ENCODE data around the gene ZBTB18. TPM values are rescaled to one million over a fixed set of nuclear protein-coding genes. Genes with fewer than 3 reads are reported as not detected.
A peak's percentile ranks its signal among the peaks of the same experiment; 100 is the strongest.
"Not testable (repeated sequence)": the region's sequence is repeated elsewhere in the genome, so short reads cannot be mapped to it uniquely, and the experiment has no call there.

ZBTB18 gene
- total RNA-seq, 1 donor from 2014 or later, result 35.4 TPM

GRCh38 chr1:244035358-244035757, 15.7 kb upstream of the ZBTB18 start:
- no peak for ATAC-seq
- intact Hi-C loops (cut with micrococcal nuclease), result no loop called here
- no peak for DNase-seq

- DNase-seq, result no peak
- intact Hi-C loops (cut with micrococcal nuclease), result no loop called here
- ATAC-seq, result no peak
Observed at GRCh38 chr1:244037252-244037651, 13.8 kb upstream of the ZBTB18 start.

- DNase-seq, result no peak
- ATAC-seq, result peak; percentile 38
- intact Hi-C loops (cut with micrococcal nuclease), result no loop called here
Observed at GRCh38 chr1:244041466-244042120, 9.5 kb upstream of the ZBTB18 start.

- ATAC-seq (no peak), DNase-seq (no peak)
- intact Hi-C loops (cut with micrococcal nuclease), result no loop called here
Observed at GRCh38 chr1:244042293-244042692, 8.8 kb upstream of the ZBTB18 start.

GRCh38 chr1:244044423-244044822, 6.7 kb upstream of the ZBTB18 start:
- ATAC-seq (no peak), DNase-seq (no peak)
- intact Hi-C loops (cut with micrococcal nuclease), result no loop called here

- ATAC-seq; intact Hi-C loops (cut with micrococcal nuclease); DNase-seq: not testable (repeated sequence)
Observed at GRCh38 chr1:244046254-244046653, 4.8 kb upstream of the ZBTB18 start.

GRCh38 chr1:244046907-244047611, 4.0 kb upstream of the ZBTB18 start:
- ATAC-seq, result no peak
- DNase-seq, result no peak
- intact Hi-C loops (cut with micrococcal nuclease), result no loop called here

GRCh38 chr1:244047621-244048255, 3.3 kb upstream of the ZBTB18 start:
- intact Hi-C loops (cut with micrococcal nuclease), result no loop called here
- DNase-seq (peak; percentile 78), ATAC-seq (peak; percentile 57)

- intact Hi-C loops (cut with micrococcal nuclease), result no loop called here
- peak; percentile 96 for ATAC-seq
Observed at GRCh38 chr1:244048256-244049161, 2.6 kb upstream of the ZBTB18 start.

GRCh38 chr1:244049162-244050013, 1.7 kb upstream of the ZBTB18 start:
- peak; percentile 71 for DNase-seq
- intact Hi-C loops (cut with micrococcal nuclease), result no loop called here
- ATAC-seq, result no peak

More at GRCh38 chr1:244048256-244049161, 2.6 kb upstream of the ZBTB18 start:
- peak; percentile 99 for DNase-seq

- DNase-seq (no peak), ATAC-seq (no peak)
- intact Hi-C loops (cut with micrococcal nuclease), result no loop called here
Observed at GRCh38 chr1:244050014-244050834, 859 bp upstream of the ZBTB18 start.

- ATAC-seq (no peak), DNase-seq (no peak)
- intact Hi-C loops (cut with micrococcal nuclease), result no loop called here
Observed at GRCh38 chr1:244052016-244052727, 1.1 kb downstream of the ZBTB18 start.

- intact Hi-C loops (cut with micrococcal nuclease), result no loop called here
- no peak for ATAC-seq
- DNase-seq, result no peak
Observed at GRCh38 chr1:244052728-244053312, 1.7 kb downstream of the ZBTB18 start.

GRCh38 chr1:244053831-244054230, 2.7 kb downstream of the ZBTB18 start:
- DNase-seq, result no peak
- intact Hi-C loops (cut with micrococcal nuclease), result no loop called here
- no peak for ATAC-seq

- DNase-seq (no peak), ATAC-seq (no peak)
- intact Hi-C loops (cut with micrococcal nuclease), result no loop called here
Observed at GRCh38 chr1:244054247-244054923, 3.3 kb downstream of the ZBTB18 start.

GRCh38 chr1:244054924-244055263, 3.8 kb downstream of the ZBTB18 start:
- DNase-seq, result no peak
- intact Hi-C loops (cut with micrococcal nuclease), result no loop called here
- ATAC-seq, result no peak
